Measurements from ENCODE around the gene C22orf23. TPM values are rescaled to one million over a fixed set of nuclear protein-coding genes. Genes with fewer than 3 reads are reported as not detected.

C22orf23 gene
- total and polyA plus RNA-seq, 2 of the 13 experiments (the other 11 are each of a cell fraction or from before 2014, with no cell fraction given): 0.21 to 0.24 TPM

GRCh38 chr22:37942133-37942532 is 11.3 kb downstream of the C22orf23 start:
- Histone ChIP-seq H3K9me3 (ENCODE audit: low read length) (no peaks in the 10 kb centered on the region), H3K36me3 (replicated peaks in 1 of 2; ENCODE audit: control insufficient read depth in 1 of 2, insufficient read depth in 2 of 2, low read length in 2 of 2) (peaks cover 5 to 19% of the 10 kb centered on the region in 2 experiments; a peak in 3 of 5 replicates), H3K79me2 (ENCODE audit: insufficient read depth, low read length) (no peaks in the 10 kb centered on the region), H3K9ac (ENCODE audit: insufficient read depth, low read depth, low read length) (no peak overlapping the region), H3K27ac (ENCODE audit: extremely low read length, insufficient read depth, low read length) (no peak overlapping the region), H4K20me1 (ENCODE audit: insufficient read depth, low read length) (no peaks in the 10 kb centered on the region), H3K4me2 (ENCODE audit: low read depth, low read length) (no peak overlapping the region), H3K4me3 (replicated peaks in 1 of 3; ENCODE audit: insufficient read depth in 1 of 3, low read depth in 2 of 3, low read length in 3 of 3) (no peak overlapping the region), H3K27me3 (ENCODE audit: control insufficient read depth in 1 of 2, insufficient read depth in 2 of 2, low read length in 2 of 2) (no peaks in the 10 kb centered on the region), H2AFZ (ENCODE audit: low read length) (no peak overlapping the region), H3K4me1 (ENCODE audit: insufficient read depth, low read length) (peaks cover 5% of the 10 kb centered on the region)
- POLR2A ChIA-PET: no interaction called here
- BruUV-seq (replicated peaks): no TSS peak
- FAIRE-seq: no peak
- DNase-seq (ENCODE audit: low spot score): no peak
- 96% methylated on average over 3 of the region's 8 CpGs for WGBS (ENCODE audit: low lambda C conversion rate)
- in situ Hi-C loops (cut with HindIII; ENCODE audit: extremely low pct_ligation_motif_present, low pct_unique_long_range_greater_than_20kb) (no loop called here), intact Hi-C loops (cut with micrococcal nuclease; ENCODE audit: unreplicated experiment) (no loop called here)
- no peak for ATAC-seq
- TF ChIP-seq GPN1 (CRISPR knock-in tag; IDR thresholded peaks at IDR 0.05; ENCODE audit: borderline replicate concordance): no peak
- TF ChIP-seq PBX2 (CRISPR knock-in tag; IDR thresholded peaks at IDR 0.05): no peak
- TF ChIP-seq ARID2 (CRISPR knock-in tag; IDR thresholded peaks at IDR 0.05; ENCODE audit: borderline replicate concordance): no peak
- TF ChIP-seq ZNF562 (CRISPR knock-in tag; IDR thresholded peaks at IDR 0.05; ENCODE audit: borderline replicate concordance): no peak
- TF ChIP-seq ZNF276 (CRISPR knock-in tag; IDR thresholded peaks at IDR 0.05; ENCODE audit: low read depth): no peak
- no peak for TF ChIP-seq ZNF232 (CRISPR knock-in tag; IDR thresholded peaks at IDR 0.05; ENCODE audit: borderline replicate concordance)
- no peak for TF ChIP-seq ZNF329 (CRISPR knock-in tag; IDR thresholded peaks at IDR 0.05; ENCODE audit: low read depth)
- no peak for TF ChIP-seq ZNF10 (CRISPR knock-in tag; IDR thresholded peaks at IDR 0.05; ENCODE audit: borderline replicate concordance, low read depth)
- TF ChIP-seq ZNF792 (CRISPR knock-in tag; IDR thresholded peaks at IDR 0.05): no peak
- TF ChIP-seq ZNF234 (CRISPR knock-in tag; conservative IDR thresholded peaks at IDR 0.05): no peak
- CTCF ChIA-PET (ENCODE audit: low intra/inter-chr PET ratio, low total read pairs): no interaction called here

Data from HepG2 (cell line).